HepG2 (cell line): ENCODE data around the gene C5AR1. TPM values are rescaled to one million over a fixed set of nuclear protein-coding genes. Genes with fewer than 3 reads are reported as not detected.

Source experiments
- ATAC-seq: fragments of 200-7000 bp; cut with Tn5 transposase; 3 replicates; pipeline ENCODE4 v1.9.1; 2020; ENCODE audit warnings: mild to moderate bottlenecking, moderate library complexity
- BruUV-seq: library from RNA; stranded (reverse); fragments of 400-500 nt; replicated peaks from 2 replicates; lab custom pipeline; 2021; lab: Mats Ljungman, UMichigan
- CTCF ChIA-PET: fragments of 300-600 bp; formaldehyde crosslinking; extraction: SDS; loops from one replicate; lab custom pipeline; 2021; ENCODE audit warnings: low total read pairs, inconsistent platforms, low intra/inter-chr PET ratio; lab: Yijun Ruan, JAX
- POLR2A ChIA-PET: fragments of 350-600 bp; sonication (Branson Sonifier 250); formaldehyde crosslinking; loops from one replicate; lab custom pipeline; 2020; ENCODE audit warnings: antibody characterized with exemption, inconsistent platforms; lab: Yijun Ruan, JAX
- DNase-seq: peaks from one replicate; pipeline ENCODE4 v3.0.0-alpha.2; 2015; ENCODE audit warnings: low spot score
- FAIRE-seq: peaks from 3 replicates; lab custom pipeline; 2011; peaks lifted over from hg19 to GRCh38; lab: Jason Lieb, UNC
- H2AFZ ChIP-seq: one replicate; pipeline ENCODE4 v1.6.1; 2011; ENCODE audit warnings: low read length, inconsistent platforms
- H3K27ac ChIP-seq: fragments of 300-600 bp; 3 replicates; pipeline ENCODE4 v1.8.0; 2011; ENCODE audit warnings: mixed run types, mild to moderate bottlenecking, mixed read lengths, low read length, inconsistent platforms; ENCODE audit not compliant: insufficient read depth; ENCODE audit errors: extremely low read length
- H3K27me3 ChIP-seq, 2 experiments: fragments of 200-600 bp in 1 of 2; 2 replicates in 1 of 2; 3 replicates in 1 of 2; pipeline versions ENCODE4 v1.6.0 to v1.8.0; 2011; ENCODE audit warnings: low read length in 2 of 2, mild to moderate bottlenecking in 2 of 2, moderate library complexity in 2 of 2, inconsistent platforms in 1 of 2; ENCODE audit not compliant: insufficient read depth in 2 of 2, control insufficient read depth in 1 of 2
- H3K36me3 ChIP-seq, 2 experiments: fragments of 200-600 bp in 1 of 2; replicated peaks in 1 of 2; 2 replicates in 1 of 2; 3 replicates in 1 of 2; pipeline versions ENCODE4 v1.5.1 to v1.8.0; 2011; ENCODE audit warnings: low read length in 2 of 2, inconsistent platforms in 1 of 2; ENCODE audit not compliant: insufficient read depth in 2 of 2, control insufficient read depth in 1 of 2
- H3K4me1 ChIP-seq: 2 replicates; pipeline ENCODE4 v1.5.1; 2012; ENCODE audit warnings: low read length, inconsistent platforms; ENCODE audit not compliant: insufficient read depth
- H3K4me2 ChIP-seq: 2 replicates; pipeline ENCODE4 v1.6.0; 2011; ENCODE audit warnings: low read depth, low read length, inconsistent platforms
- H3K4me3 ChIP-seq, 3 experiments: fragments of 200-600 bp in 1 of 3; sonication (generic), shearing (Covaris generic) in 1 of 3; replicated peaks in 1 of 3; 2 replicates each; pipeline ENCODE4 v1.5.1; 2011 to 2016; ENCODE audit warnings: low read length in 3 of 3, inconsistent platforms in 2 of 3, low read depth in 2 of 3, mild to moderate bottlenecking in 2 of 3, control low read depth in 1 of 3, mixed read lengths in 1 of 3; ENCODE audit not compliant: insufficient read depth in 1 of 3
- H3K79me2 ChIP-seq: one replicate; pipeline ENCODE4 v1.6.1; 2011; ENCODE audit warnings: low read length, inconsistent platforms; ENCODE audit not compliant: insufficient read depth
- H3K9ac ChIP-seq: 2 replicates; pipeline ENCODE4 v1.6.0; 2011; ENCODE audit warnings: mild to moderate bottlenecking, low read depth, low read length, inconsistent platforms; ENCODE audit not compliant: insufficient read depth
- H3K9me3 ChIP-seq: 2 replicates; pipeline ENCODE4 v1.5.1; 2012; ENCODE audit warnings: mild to moderate bottlenecking, low read length
- H4K20me1 ChIP-seq: 2 replicates; pipeline ENCODE4 v1.6.0; 2011; ENCODE audit warnings: inconsistent platforms, mild to moderate bottlenecking, low read length, moderate library complexity; ENCODE audit not compliant: insufficient read depth
- AHR ChIP-seq: IDR thresholded peaks from 2 replicates; pipeline ENCODE4 v1.6.1; 2018; ENCODE audit warnings: missing genetic modification reagents, missing compliant biosample characterization
- CAMTA2 ChIP-seq: sonication (generic); formaldehyde crosslinking; IDR thresholded peaks from 2 replicates; pipeline ENCODE4 v1.4.0; 2020; ENCODE audit warnings: mild to moderate bottlenecking, missing genetic modification reagents, borderline replicate concordance
- ZNF557 ChIP-seq: sonication (generic); formaldehyde crosslinking; IDR thresholded peaks from 2 replicates; pipeline ENCODE4 v1.4.0; 2020; ENCODE audit warnings: missing genetic modification reagents
- WGBS: methylation state at CpG from one replicate; pipeline ENCODE4 v1.1.6; 2017; ENCODE audit warnings: low lambda C conversion rate; 5-methylcytosine and 5-hydroxymethylcytosine counted together
- in situ Hi-C: cut with HindIII; loops from 2 replicates; pipeline ENCODE4 v1.10.0; 2017; ENCODE audit warnings: low pct_unique_long_range_greater_than_20kb; ENCODE audit not compliant: extremely low pct_ligation_motif_present
- intact Hi-C: fragments of 100-400 bp; cut with micrococcal nuclease; formaldehyde crosslinking; loops from one replicate; pipeline ENCODE4 v1.10.0; 2022; ENCODE audit not compliant: unreplicated experiment
- polyA plus RNA-seq, 8 experiments: library from polyadenylated mRNA; depleted of rRNA in 3 of 8; stranded (reverse) in 7 of 8; unstranded in 1 of 8; fragments of >200 nt; fragmentation: Illumina TruSeq in 4 of 8; extraction: Trizol in 4 of 8; gene quantifications; 2 replicates each; pipeline versions ENCODE4 v1.2.1 to v1.2.3, GENCODE V29; 2011 to 2016; ENCODE audit warnings: low read depth in 4 of 8, missing spikeins in 1 of 8, mixed read lengths in 1 of 8; ENCODE audit not compliant: insufficient read depth in 1 of 8
- total RNA-seq, 5 experiments: library from RNA; depleted of rRNA; stranded (reverse); fragments of >200 nt; fragmentation: Illumina TruSeq; extraction: Trizol; gene quantifications; 2 replicates each; pipeline ENCODE4 v1.2.3, GENCODE V29; 2016; ENCODE audit warnings: low read depth in 1 of 5
- TF ChIP-seq, protein P1 (sequence below): sonication (generic); formaldehyde crosslinking; IDR thresholded peaks from 2 replicates; pipeline ENCODE4 v1.5.0; 2020; ENCODE audit warnings: mild to moderate bottlenecking, missing genetic modification reagents
- TF ChIP-seq, protein P2 (sequence below): sonication (generic); formaldehyde crosslinking; IDR thresholded peaks from 2 replicates; pipeline ENCODE4 v1.9.0; 2021; ENCODE audit warnings: missing genetic modification reagents, borderline replicate concordance

Gene C5AR1
- total and polyA plus RNA-seq, 2 of the 13 experiments (the other 11 are each of a cell fraction or from before 2014, with no cell fraction given): 0.07 to 1.6 TPM

GRCh38 chr19:47339196-47339880, 29.7 kb downstream of the C5AR1 start:
- no peaks in the 10 kb centered on the region for H3K36me3 ChIP-seq
- H3K9me3 ChIP-seq: no peaks in the 10 kb centered on the region
- H3K79me2 ChIP-seq: no peaks in the 10 kb centered on the region
- H3K4me2 ChIP-seq: no peak overlapping the region
- peaks cover 13% of the 10 kb centered on the region for H3K4me1 ChIP-seq
- in situ Hi-C loops: no loop called here
- H3K27me3 ChIP-seq: no peaks in the 10 kb centered on the region; a peak in 2 of 5 replicates
- no peak overlapping the region for H3K4me3 ChIP-seq
- ChIA-PET CTCF (no interaction called here), POLR2A (interaction anchor here (1.6 kb wide), 1 partner anchor 10 kb away, joined by 3 read pairs; the partner anchor contains the start of gene DHX34)
- no peak overlapping the region for H3K27ac ChIP-seq
- 16% methylated on average over 10 of the region's 10 CpGs for WGBS
- BruUV-seq: no TSS peak
- no peak overlapping the region for H2AFZ ChIP-seq
- no peak overlapping the region for H3K9ac ChIP-seq
- no peak for DNase-seq
- no peak for TF ChIP-seq CAMTA2
- TF ChIP-seq, protein P1, sequence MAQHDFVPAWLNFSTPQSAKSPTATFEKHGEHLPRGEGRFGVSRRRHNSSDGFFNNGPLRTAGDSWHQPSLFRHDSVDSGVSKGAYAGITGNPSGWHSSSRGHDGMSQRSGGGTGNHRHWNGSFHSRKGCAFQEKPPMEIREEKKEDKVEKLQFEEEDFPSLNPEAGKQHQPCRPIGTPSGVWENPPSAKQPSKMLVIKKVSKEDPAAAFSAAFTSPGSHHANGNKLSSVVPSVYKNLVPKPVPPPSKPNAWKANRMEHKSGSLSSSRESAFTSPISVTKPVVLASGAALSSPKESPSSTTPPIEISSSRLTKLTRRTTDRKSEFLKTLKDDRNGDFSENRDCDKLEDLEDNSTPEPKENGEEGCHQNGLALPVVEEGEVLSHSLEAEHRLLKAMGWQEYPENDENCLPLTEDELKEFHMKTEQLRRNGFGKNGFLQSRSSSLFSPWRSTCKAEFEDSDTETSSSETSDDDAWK (CRISPR knock-in tag): no peak
- TF ChIP-seq, protein P2, sequence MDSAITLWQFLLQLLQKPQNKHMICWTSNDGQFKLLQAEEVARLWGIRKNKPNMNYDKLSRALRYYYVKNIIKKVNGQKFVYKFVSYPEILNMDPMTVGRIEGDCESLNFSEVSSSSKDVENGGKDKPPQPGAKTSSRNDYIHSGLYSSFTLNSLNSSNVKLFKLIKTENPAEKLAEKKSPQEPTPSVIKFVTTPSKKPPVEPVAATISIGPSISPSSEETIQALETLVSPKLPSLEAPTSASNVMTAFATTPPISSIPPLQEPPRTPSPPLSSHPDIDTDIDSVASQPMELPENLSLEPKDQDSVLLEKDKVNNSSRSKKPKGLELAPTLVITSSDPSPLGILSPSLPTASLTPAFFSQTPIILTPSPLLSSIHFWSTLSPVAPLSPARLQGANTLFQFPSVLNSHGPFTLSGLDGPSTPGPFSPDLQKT (CRISPR knock-in tag): no peak
- TF ChIP-seq ZNF557 (CRISPR knock-in tag): no peak
- no peak for TF ChIP-seq AHR (CRISPR knock-in tag)
- no peaks in the 10 kb centered on the region for H4K20me1 ChIP-seq
- no peak for ATAC-seq
- intact Hi-C loops: no loop called here
- FAIRE-seq: no peak
